Esophagus (tissue), 2 donors: ENCODE data around the gene OR7A10. TPM values are rescaled to one million over a fixed set of nuclear protein-coding genes. Genes with fewer than 3 reads are reported as not detected.

ENCODE experiments used
- H3K27ac ChIP-seq, 2 donors: one replicate each; pipeline ENCODE4 v1.5.1; 2013; ENCODE audit warnings: low read depth in 2 of 2, mild to moderate bottlenecking in 2 of 2, inconsistent platforms in 1 of 2, low read length in 1 of 2, moderate library complexity in 1 of 2
- H3K27me3 ChIP-seq, 2 donors: one replicate each; pipeline ENCODE4 v1.6.1; 2013; ENCODE audit warnings: low read length in 2 of 2, control low read depth in 1 of 2, mild to moderate bottlenecking in 1 of 2; ENCODE audit not compliant: insufficient read depth in 2 of 2, control insufficient read depth in 1 of 2
- H3K36me3 ChIP-seq, 2 donors: one replicate each; pipeline ENCODE4 v1.6.1; 2013; ENCODE audit warnings: low read length in 1 of 2; ENCODE audit not compliant: control insufficient read depth in 2 of 2, insufficient read depth in 2 of 2
- H3K4me1 ChIP-seq, 2 donors: one replicate each; pipeline ENCODE4 v1.6.1; 2013; ENCODE audit warnings: low read length in 1 of 2; ENCODE audit not compliant: control insufficient read depth in 2 of 2, insufficient read depth in 2 of 2
- H3K4me3 ChIP-seq, 2 donors: one replicate each; pipeline ENCODE4 v1.5.1; 2013; ENCODE audit warnings: low read length in 2 of 2, mild to moderate bottlenecking in 2 of 2, low read depth in 1 of 2, moderate library complexity in 1 of 2
- H3K9me3 ChIP-seq, 2 donors: one replicate each; pipeline ENCODE4 v1.6.1; 2013; ENCODE audit warnings: mild to moderate bottlenecking in 2 of 2, low read depth in 1 of 2, low read length in 1 of 2, moderate library complexity in 1 of 2; ENCODE audit not compliant: control insufficient read depth in 2 of 2, insufficient read depth in 1 of 2
- WGBS, 2 donors: extraction: QIAGEN DNeasy Blood & Tissue Kit; methylation state at CpG; one replicate each; pipeline ENCODE4 v1.1.7; 2013; 5-methylcytosine and 5-hydroxymethylcytosine counted together
- polyA plus RNA-seq, 2 donors: library from polyadenylated mRNA; stranded (reverse); fragments of 200-250 nt; gene quantifications; one replicate each; pipeline ENCODE4 v1.2.3, GENCODE V29; 2013
- donor health status: healthy with polysubstance abuse.
- donor health status: Bipolar disorder and iron deficiency.

OR7A10 gene
- polyA plus RNA-seq, 2 donors: not detected

- H3K4me1 ChIP-seq: no peaks in the 10 kb centered on the region
- no peak overlapping the region for H3K4me3 ChIP-seq
- H3K27me3 ChIP-seq: no peaks in the 10 kb centered on the region
- WGBS, 2 donors: 74 to 81% methylated on average over 4 of the region's 4 CpGs
- H3K9me3 ChIP-seq: no peaks in the 10 kb centered on the region
- no peaks in the 10 kb centered on the region for H3K36me3 ChIP-seq
- no peak overlapping the region for H3K27ac ChIP-seq
Observed at GRCh38 chr19:14837391-14837790, 11.3 kb downstream of the OR7A10 start.

GRCh38 chr19:14835011-14835410 lies 13.7 kb downstream of the OR7A10 start, which contains the start of the genes OR7A5 and OR7C1:
Gene OR7A5 (minus strand): TSS chr19:14835185. CDS start chr19:14828241, 6,944 bp downstream.
Gene OR7C1 (minus strand): TSS chr19:14835185. CDS start chr19:14800136, 35,049 bp downstream.
- Histone ChIP-seq H3K9me3 (no peaks in the 10 kb centered on the region), H3K36me3 (no peaks in the 10 kb centered on the region), H3K4me1 (no peaks in the 10 kb centered on the region), H3K27me3 (no peaks in the 10 kb centered on the region), H3K4me3 (no peak within 1 kb of the TSS), H3K27ac (no peak within 1 kb of the TSS)
- WGBS, 2 donors: 12 to 20% methylated on average over 1 of the region's 1 CpG

- 48 to 56% methylated on average over 4 of the region's 4 CpGs for WGBS, 2 donors
- no peaks in the 10 kb centered on the region for H3K9me3 ChIP-seq
- no peak overlapping the region for H3K27ac ChIP-seq
- no peak overlapping the region for H3K4me3 ChIP-seq
- no peaks in the 10 kb centered on the region for H3K27me3 ChIP-seq
- H3K4me1 ChIP-seq: no peaks in the 10 kb centered on the region
- H3K36me3 ChIP-seq: no peaks in the 10 kb centered on the region
Observed at GRCh38 chr19:14830702-14831101, 18.0 kb downstream of the OR7A10 start.

GRCh38 chr19:14826006-14826405 lies 22.7 kb downstream of the OR7A10 start:
- 55 to 69% methylated on average over 2 of the region's 2 CpGs for WGBS, 2 donors
- Histone ChIP-seq H3K36me3 (no peaks in the 10 kb centered on the region), H3K4me3 (no peak overlapping the region), H3K4me1 (no peaks in the 10 kb centered on the region), H3K27me3 (no peaks in the 10 kb centered on the region), H3K27ac (no peak overlapping the region), H3K9me3 (no peaks in the 10 kb centered on the region)

GRCh38 chr19:14821937-14822336 lies 26.8 kb downstream of the OR7A10 start:
- no peaks in the 10 kb centered on the region for H3K4me1 ChIP-seq
- WGBS, 2 donors: 54 to 61% methylated on average over 6 of the region's 6 CpGs
- H3K36me3 ChIP-seq: no peaks in the 10 kb centered on the region
- no peaks in the 10 kb centered on the region for H3K27me3 ChIP-seq
- H3K9me3 ChIP-seq: no peaks in the 10 kb centered on the region
- no peak overlapping the region for H3K27ac ChIP-seq
- H3K4me3 ChIP-seq: no peak overlapping the region

- Histone ChIP-seq H3K4me3 (no peak overlapping the region), H3K4me1 (no peaks in the 10 kb centered on the region), H3K27ac (no peak overlapping the region), H3K9me3 (peaks cover 0 to 2% of the 10 kb centered on the region in 2 donors), H3K27me3 (no peaks in the 10 kb centered on the region), H3K36me3 (no peaks in the 10 kb centered on the region)
- WGBS, 2 donors: 72 to 75% methylated on average over 8 of the region's 8 CpGs
Observed at GRCh38 chr19:14818588-14818987, 30.1 kb downstream of the OR7A10 start.

GRCh38 chr19:14817052-14817451 lies 31.7 kb downstream of the OR7A10 start:
- Histone ChIP-seq H3K4me3 (no peak overlapping the region), H3K36me3 (no peaks in the 10 kb centered on the region), H3K27me3 (no peaks in the 10 kb centered on the region), H3K9me3 (peaks cover 0 to 2% of the 10 kb centered on the region in 2 donors), H3K4me1 (no peaks in the 10 kb centered on the region), H3K27ac (no peak overlapping the region)
- WGBS, 2 donors: 62 to 67% methylated on average over 3 of the region's 3 CpGs

GRCh38 chr19:14814982-14815652 lies 33.6 kb downstream of the OR7A10 start:
- WGBS, 2 donors: 65 to 76% methylated on average over 2 of the region's 2 CpGs
- no peaks in the 10 kb centered on the region for H3K27me3 ChIP-seq

GRCh38 chr19:14809272-14810057 lies 39.3 kb downstream of the OR7A10 start:
- Histone ChIP-seq H3K9me3 (no peaks in the 10 kb centered on the region), H3K36me3 (no peaks in the 10 kb centered on the region), H3K27ac (no peak overlapping the region)

More at GRCh38 chr19:14814982-14815652, 33.6 kb downstream of the OR7A10 start:
- Histone ChIP-seq H3K4me1 (no peaks in the 10 kb centered on the region), H3K27ac (no peak overlapping the region), H3K36me3 (no peaks in the 10 kb centered on the region), H3K9me3 (peaks cover 0 to 2% of the 10 kb centered on the region in 2 donors), H3K4me3 (no peak overlapping the region)

More at GRCh38 chr19:14809272-14810057, 39.3 kb downstream of the OR7A10 start:
- Histone ChIP-seq H3K4me1 (no peaks in the 10 kb centered on the region), H3K4me3 (no peak overlapping the region), H3K27me3 (no peaks in the 10 kb centered on the region)
- 59 to 61% methylated on average over 9 of the region's 9 CpGs for WGBS, 2 donors
